ENCODE data around the gene KIF4B.

- no peak for TF ChIP-seq CTCF (IDR thresholded peaks at IDR 0.05)
- TF ChIP-seq POLR2A (IDR thresholded peaks at IDR 0.05), result no peak
These were observed 6.2 kb downstream of the KIF4B start for GRCh38 chr5:155019601-155020226.
